Measurements from ENCODE around the gene COP1. TPM values are rescaled to one million over a fixed set of nuclear protein-coding genes. Genes with fewer than 3 reads are reported as not detected.
A peak's percentile ranks its signal among the peaks of the same experiment; 100 is the strongest.

The COP1 gene
- total and polyA plus RNA-seq, 2 donors (not counting 3 experiments of a cell fraction or from before 2014, with no cell fraction given): 16.5 to 40.9 TPM

DNA sequence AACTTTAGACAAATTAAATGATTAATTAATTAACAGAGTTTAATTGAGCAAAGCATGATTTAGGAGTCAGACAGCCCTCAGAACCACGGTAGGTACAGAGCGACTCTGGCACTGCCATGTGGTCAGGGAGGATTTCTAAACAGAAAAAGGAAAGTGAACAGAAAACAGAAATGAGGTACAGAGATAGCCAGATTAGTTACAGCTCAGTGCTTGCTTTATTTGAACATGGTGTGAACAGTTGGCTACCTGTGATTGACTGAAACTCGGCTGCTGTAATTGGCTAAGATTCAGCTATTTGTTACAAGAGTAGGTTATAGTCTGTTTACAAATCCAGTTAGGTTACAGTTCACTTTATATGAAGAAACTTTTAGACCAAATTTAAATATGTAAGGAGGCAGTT, 300.7 kb downstream of the COP1 start:
- POLR2A ChIA-PET: no interaction called here
- CTCF ChIA-PET: no interaction called here
- no peaks in the 10 kb centered on the region for H4K20me1 ChIP-seq (replicated peaks; ENCODE audit: control insufficient read depth, extremely low read depth, insufficient read depth, low read length)
- H3K9ac ChIP-seq (replicated peaks; ENCODE audit: extremely low read depth, insufficient read depth, low read length): no peak overlapping the region
- H3K27ac ChIP-seq (ENCODE audit: insufficient read depth, low read depth, low read length): no peak overlapping the region
- no peaks in the 10 kb centered on the region for H3K27me3 ChIP-seq (ENCODE audit: control insufficient read depth in 2 of 2, insufficient read depth in 2 of 2, low read length in 2 of 2)
- H3K4me2 ChIP-seq (ENCODE audit: insufficient read depth, low read length): no peak overlapping the region
- H3K4me3 ChIP-seq (replicated peaks in 1 of 3; ENCODE audit: insufficient read depth in 1 of 3, low read depth in 1 of 3, low read length in 3 of 3): no peak overlapping the region
- dilution Hi-C loops (cut with MboI; ENCODE audit: extremely low pct_ligation_motif_present, low sequenced_read_pairs) (no loop called here), intact Hi-C loops (cut with micrococcal nuclease) (no loop called here)
- H2AFZ ChIP-seq (ENCODE audit: low read depth, low read length): no peak overlapping the region
- H3K9me1 ChIP-seq (replicated peaks; ENCODE audit: control insufficient read depth, extremely low read depth, insufficient read depth, low read length): no peaks in the 10 kb centered on the region
- FAIRE-seq (peak; percentile 50), DNase-seq (ENCODE audit: low read depth, low spot score) (no peak)
- H3K79me2 ChIP-seq (ENCODE audit: control insufficient read depth, insufficient read depth, low read length): no peaks in the 10 kb centered on the region
- H3K36me3 ChIP-seq (ENCODE audit: control insufficient read depth in 2 of 2, extremely low read depth in 1 of 2, insufficient read depth in 2 of 2, low read length in 2 of 2): peaks cover 0 to 1% of the 10 kb centered on the region in 2 experiments
- TF ChIP-seq EZH2 (IDR thresholded peaks at IDR 0.05; ENCODE audit: borderline replicate concordance, low read depth, low read length, severe bottlenecking) (no peak), GATA2 (IDR thresholded peaks at IDR 0.05; ENCODE audit: insufficient read depth, insufficient read length, low read depth, low read length) (no peak), JUN (IDR thresholded peaks at IDR 0.05; ENCODE audit: borderline replicate concordance, insufficient read depth, insufficient read length, low read depth) (no peak), POLR2A (IDR thresholded peaks at IDR 0.05; ENCODE audit: low read depth, low read length) (no peak), POLR2AphosphoS5 (IDR thresholded peaks at IDR 0.05; ENCODE audit: insufficient read depth, low read depth, low read length) (no peak), CTCF (IDR thresholded peaks at IDR 0.05; ENCODE audit: extremely low read depth in 1 of 2, insufficient read depth in 1 of 2, low read depth in 1 of 2, low read length in 2 of 2) (no peak), MYC (IDR thresholded peaks at IDR 0.05; ENCODE audit: low read depth, low read length) (no peak), FOS (IDR thresholded peaks at IDR 0.05; ENCODE audit: borderline replicate concordance, insufficient read depth, low read length) (no peak)
- TF ChIP-seq, protein P1, sequence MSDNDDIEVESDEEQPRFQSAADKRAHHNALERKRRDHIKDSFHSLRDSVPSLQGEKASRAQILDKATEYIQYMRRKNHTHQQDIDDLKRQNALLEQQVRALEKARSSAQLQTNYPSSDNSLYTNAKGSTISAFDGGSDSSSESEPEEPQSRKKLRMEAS (IDR thresholded peaks at IDR 0.05; ENCODE audit: insufficient read depth, insufficient read length): no peak
- H3K4me1 ChIP-seq (ENCODE audit: control insufficient read depth, extremely low read depth, insufficient read depth, low read length): no peaks in the 10 kb centered on the region
- BruUV-seq (replicated peaks): no TSS peak
- H3K9me3 ChIP-seq (replicated peaks; ENCODE audit: control insufficient read depth, insufficient read depth, low read length): no peaks in the 10 kb centered on the region

Measured in endothelial cell of umbilical vein (primary cell).